GM19240 (cell line): ENCODE measurements around the gene GMPPB.
"Not testable (repeated sequence)": the region's sequence is repeated elsewhere in the genome, so short reads cannot be mapped to it uniquely, and the experiment has no call there.

Source experiments
- DNase-seq: peaks from one replicate; pipeline ENCODE4 v3.0.0; 2011; ENCODE audit warnings: low spot score; ENCODE audit not compliant: insufficient read length

GMPPB gene

GRCh38 chr3:49714728-49715550, 8.8 kb downstream of the GMPPB start:
- no peak for DNase-seq

- DNase-seq: no peak
Measured at GRCh38 chr3:49713336-49714105, 10.2 kb downstream of the GMPPB start.

GRCh38 chr3:49712631-49713317, 11.0 kb downstream of the GMPPB start:
- no peak for DNase-seq

- DNase-seq: no peak
Measured at GRCh38 chr3:49712166-49712565, 11.6 kb downstream of the GMPPB start.

- DNase-seq: no peak
Measured at GRCh38 chr3:49711489-49711888, 12.3 kb downstream of the GMPPB start.

- DNase-seq: no peak
Measured at GRCh38 chr3:49709852-49710251, 13.9 kb downstream of the GMPPB start.

GRCh38 chr3:49707113-49707480, 16.7 kb downstream of the GMPPB start:
- no peak for DNase-seq

GRCh38 chr3:49706456-49707112, 17.2 kb downstream of the GMPPB start:
- DNase-seq: no peak

- no peak for DNase-seq
Measured at GRCh38 chr3:49705390-49705960, 18.3 kb downstream of the GMPPB start.

- DNase-seq: no peak
Measured at GRCh38 chr3:49704629-49705028, 19.1 kb downstream of the GMPPB start.

GRCh38 chr3:49703956-49704355, 19.8 kb downstream of the GMPPB start:
- no peak for DNase-seq

GRCh38 chr3:49703443-49703927, 20.3 kb downstream of the GMPPB start:
- DNase-seq: peak; percentile 75

- DNase-seq: no peak
Measured at GRCh38 chr3:49702672-49703071, 21.1 kb downstream of the GMPPB start.

GRCh38 chr3:49701388-49702077, 22.2 kb downstream of the GMPPB start:
- DNase-seq: no peak

- no peak for DNase-seq
Measured at GRCh38 chr3:49700453-49701128, 23.2 kb downstream of the GMPPB start.

GRCh38 chr3:49700014-49700413, 23.7 kb downstream of the GMPPB start:
- DNase-seq: no peak

GRCh38 chr3:49699281-49699979, 24.3 kb downstream of the GMPPB start:
- DNase-seq: no peak

- DNase-seq: not testable (repeated sequence)
Measured at GRCh38 chr3:49695350-49696015, 28.3 kb downstream of the GMPPB start.
